ENCODE data around the gene FMN1.

The FMN1 gene

GRCh38 chr15:32807331-32807730, 387.2 kb downstream of the FMN1 start:
- Histone ChIP-seq H3K27ac (ENCODE audit: low read depth, low read length) (no peak overlapping the region), H3K9me3 (ENCODE audit: control insufficient read depth, insufficient read depth, low read depth, low read length) (peaks cover 5% of the 10 kb centered on the region; the same call in 1 of the 2 replicates), H3K9ac (ENCODE audit: low read length) (no peak overlapping the region), H3K4me1 (ENCODE audit: control insufficient read depth, insufficient read depth, low read length) (no peaks in the 10 kb centered on the region), H3K27me3 (ENCODE audit: control insufficient read depth, insufficient read depth, low read length) (no peaks in the 10 kb centered on the region), H3K36me3 (ENCODE audit: control insufficient read depth, insufficient read depth, low read length) (no peaks in the 10 kb centered on the region), H3K4me3 (ENCODE audit: low read depth, low read length) (no peak overlapping the region)

GRCh38 chr15:32803631-32804030, 390.9 kb downstream of the FMN1 start:
- Histone ChIP-seq H3K9me3 (ENCODE audit: control insufficient read depth, insufficient read depth, low read depth, low read length) (peaks cover 5% of the 10 kb centered on the region; the same call in 1 of the 2 replicates), H3K36me3 (ENCODE audit: control insufficient read depth, insufficient read depth, low read length) (no peaks in the 10 kb centered on the region)

DNA sequence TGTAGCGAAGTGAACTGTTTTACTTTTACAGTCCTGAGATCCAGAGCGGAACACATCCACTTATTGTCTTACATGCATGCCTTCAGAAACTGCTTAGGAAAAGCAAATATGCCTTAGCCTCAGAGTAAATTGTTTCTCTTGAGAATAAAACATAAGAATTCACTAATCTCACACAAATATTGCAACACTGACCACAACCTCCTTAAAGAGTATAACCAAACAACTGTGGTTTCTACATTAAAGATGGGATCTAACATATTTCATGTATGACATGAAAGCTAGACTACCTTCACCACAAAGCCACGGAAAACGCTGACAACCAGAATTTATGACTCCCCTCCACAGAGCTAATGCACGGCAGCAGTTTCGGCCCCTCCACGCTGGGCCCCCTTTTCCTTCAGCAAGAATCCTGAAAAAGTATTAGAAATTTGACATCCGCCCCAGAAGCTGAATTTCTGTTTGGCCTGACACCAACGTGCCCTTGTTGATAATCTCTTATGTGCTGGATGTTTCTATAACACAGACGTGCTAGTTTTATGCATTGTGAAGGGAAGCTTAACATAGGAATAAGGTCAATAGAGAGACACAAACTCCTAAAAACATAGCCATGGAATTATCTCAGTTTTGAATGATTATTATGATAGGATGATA, 392.1 kb downstream of the FMN1 start:
- Histone ChIP-seq H3K27ac (ENCODE audit: low read depth, low read length) (no peak overlapping the region), H3K4me3 (ENCODE audit: low read depth, low read length) (no peak overlapping the region), H3K4me1 (ENCODE audit: control insufficient read depth, insufficient read depth, low read length) (no peaks in the 10 kb centered on the region), H3K36me3 (ENCODE audit: control insufficient read depth, insufficient read depth, low read length) (no peaks in the 10 kb centered on the region), H3K9me3 (ENCODE audit: control insufficient read depth, insufficient read depth, low read depth, low read length) (peaks cover 5% of the 10 kb centered on the region; the same call in 1 of the 2 replicates), H3K9ac (ENCODE audit: low read length) (no peak overlapping the region), H3K27me3 (ENCODE audit: control insufficient read depth, insufficient read depth, low read length) (no peaks in the 10 kb centered on the region)

More at GRCh38 chr15:32803631-32804030, 390.9 kb downstream of the FMN1 start:
- Histone ChIP-seq H3K27ac (ENCODE audit: low read depth, low read length) (no peak overlapping the region), H3K9ac (ENCODE audit: low read length) (no peak overlapping the region), H3K4me3 (ENCODE audit: low read depth, low read length) (no peak overlapping the region), H3K4me1 (ENCODE audit: control insufficient read depth, insufficient read depth, low read length) (no peaks in the 10 kb centered on the region), H3K27me3 (ENCODE audit: control insufficient read depth, insufficient read depth, low read length) (no peaks in the 10 kb centered on the region)

DNA sequence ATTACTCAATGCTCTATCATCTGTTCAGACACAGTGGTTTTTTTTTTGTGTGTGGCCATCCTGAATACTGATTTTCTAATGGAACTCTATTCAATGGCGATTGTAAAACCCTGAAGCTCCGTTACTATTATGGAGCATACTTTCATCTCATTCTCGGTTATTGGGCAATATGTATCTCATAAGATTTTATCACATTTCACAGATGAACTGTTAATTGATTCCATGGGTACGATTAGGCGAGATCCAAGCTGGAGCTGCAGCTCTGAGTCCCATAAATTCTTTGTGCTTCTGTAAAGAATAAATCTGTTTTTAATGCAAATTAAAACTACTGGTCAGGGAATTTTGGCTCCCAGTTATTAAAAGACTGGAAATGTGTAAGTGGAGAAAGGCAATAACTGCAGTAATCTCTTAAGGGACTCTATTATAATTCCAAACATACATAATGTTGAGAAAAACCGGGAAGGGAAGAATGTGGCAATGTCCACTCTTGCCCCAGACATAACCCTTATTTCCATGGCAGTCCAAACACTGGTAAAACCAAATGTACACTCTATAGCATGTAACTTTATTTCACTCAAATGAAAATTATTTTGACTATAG, 394.5 kb downstream of the FMN1 start:
- Histone ChIP-seq H3K4me3 (ENCODE audit: low read depth, low read length) (no peak overlapping the region), H3K27me3 (ENCODE audit: control insufficient read depth, insufficient read depth, low read length) (no peaks in the 10 kb centered on the region), H3K27ac (ENCODE audit: low read depth, low read length) (no peak overlapping the region), H3K9me3 (ENCODE audit: control insufficient read depth, insufficient read depth, low read depth, low read length) (peaks cover 5% of the 10 kb centered on the region; the same call in 1 of the 2 replicates), H3K36me3 (ENCODE audit: control insufficient read depth, insufficient read depth, low read length) (no peaks in the 10 kb centered on the region), H3K9ac (ENCODE audit: low read length) (no peak overlapping the region), H3K4me1 (ENCODE audit: control insufficient read depth, insufficient read depth, low read length) (no peaks in the 10 kb centered on the region)

DNA sequence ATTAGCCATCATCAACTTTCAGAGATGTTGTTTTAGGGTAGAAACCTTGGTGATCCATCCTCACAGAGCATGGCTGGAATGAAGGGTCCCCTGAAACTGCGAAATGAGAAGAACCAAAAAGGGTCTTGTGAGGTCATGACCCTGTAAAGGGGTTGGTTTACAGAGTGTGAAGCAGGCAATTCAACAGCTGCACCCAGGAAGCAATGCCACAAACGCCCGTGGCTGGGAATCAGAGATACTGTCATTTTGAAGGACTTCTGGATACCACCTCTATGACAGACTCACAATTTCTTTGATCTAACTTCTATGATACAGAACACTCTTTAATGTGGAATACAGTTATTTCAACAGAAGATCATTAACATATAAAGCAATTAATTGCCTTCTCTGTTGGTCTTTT, 397.7 kb downstream of the FMN1 start:
- Histone ChIP-seq H3K36me3 (ENCODE audit: control insufficient read depth, insufficient read depth, low read length) (no peaks in the 10 kb centered on the region), H3K27ac (ENCODE audit: low read depth, low read length) (no peak overlapping the region), H3K4me3 (ENCODE audit: low read depth, low read length) (no peak overlapping the region), H3K4me1 (ENCODE audit: control insufficient read depth, insufficient read depth, low read length) (no peaks in the 10 kb centered on the region), H3K27me3 (ENCODE audit: control insufficient read depth, insufficient read depth, low read length) (no peaks in the 10 kb centered on the region), H3K9ac (ENCODE audit: low read length) (no peak overlapping the region), H3K9me3 (ENCODE audit: control insufficient read depth, insufficient read depth, low read depth, low read length) (no peaks in the 10 kb centered on the region)

GRCh38 chr15:32794973-32795372, 399.5 kb downstream of the FMN1 start:
- Histone ChIP-seq H3K9me3 (ENCODE audit: control insufficient read depth, insufficient read depth, low read depth, low read length) (no peaks in the 10 kb centered on the region), H3K9ac (ENCODE audit: low read length) (no peak overlapping the region), H3K4me1 (ENCODE audit: control insufficient read depth, insufficient read depth, low read length) (no peaks in the 10 kb centered on the region), H3K27ac (ENCODE audit: low read depth, low read length) (no peak overlapping the region), H3K4me3 (ENCODE audit: low read depth, low read length) (no peak overlapping the region), H3K27me3 (ENCODE audit: control insufficient read depth, insufficient read depth, low read length) (no peaks in the 10 kb centered on the region), H3K36me3 (ENCODE audit: control insufficient read depth, insufficient read depth, low read length) (no peaks in the 10 kb centered on the region)

DNA sequence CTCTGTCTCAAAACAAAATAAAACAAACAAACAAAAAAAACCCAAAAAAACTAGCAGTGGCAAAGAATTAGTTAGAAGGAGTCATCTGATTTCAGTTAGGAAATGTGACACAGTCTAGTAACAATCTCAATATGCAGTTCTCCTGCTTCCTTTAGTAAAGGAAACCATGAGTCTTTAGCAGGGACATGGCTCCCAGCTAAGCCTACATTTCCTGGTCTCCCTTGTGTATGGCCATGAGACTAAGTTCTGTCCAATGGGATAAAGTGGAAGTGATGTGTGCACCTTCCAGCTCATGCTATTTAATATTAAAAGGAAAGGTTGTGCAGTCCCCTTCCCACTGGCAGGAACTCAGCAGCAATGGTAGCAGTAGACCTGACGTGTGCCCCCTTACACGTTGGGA, 402.1 kb downstream of the FMN1 start:
- Histone ChIP-seq H3K9me3 (ENCODE audit: control insufficient read depth, insufficient read depth, low read depth, low read length) (no peaks in the 10 kb centered on the region), H3K4me1 (ENCODE audit: control insufficient read depth, insufficient read depth, low read length) (no peaks in the 10 kb centered on the region), H3K4me3 (ENCODE audit: low read depth, low read length) (no peak overlapping the region), H3K27me3 (ENCODE audit: control insufficient read depth, insufficient read depth, low read length) (no peaks in the 10 kb centered on the region), H3K36me3 (ENCODE audit: control insufficient read depth, insufficient read depth, low read length) (no peaks in the 10 kb centered on the region), H3K27ac (ENCODE audit: low read depth, low read length) (no peak overlapping the region), H3K9ac (ENCODE audit: low read length) (no peak overlapping the region)

DNA sequence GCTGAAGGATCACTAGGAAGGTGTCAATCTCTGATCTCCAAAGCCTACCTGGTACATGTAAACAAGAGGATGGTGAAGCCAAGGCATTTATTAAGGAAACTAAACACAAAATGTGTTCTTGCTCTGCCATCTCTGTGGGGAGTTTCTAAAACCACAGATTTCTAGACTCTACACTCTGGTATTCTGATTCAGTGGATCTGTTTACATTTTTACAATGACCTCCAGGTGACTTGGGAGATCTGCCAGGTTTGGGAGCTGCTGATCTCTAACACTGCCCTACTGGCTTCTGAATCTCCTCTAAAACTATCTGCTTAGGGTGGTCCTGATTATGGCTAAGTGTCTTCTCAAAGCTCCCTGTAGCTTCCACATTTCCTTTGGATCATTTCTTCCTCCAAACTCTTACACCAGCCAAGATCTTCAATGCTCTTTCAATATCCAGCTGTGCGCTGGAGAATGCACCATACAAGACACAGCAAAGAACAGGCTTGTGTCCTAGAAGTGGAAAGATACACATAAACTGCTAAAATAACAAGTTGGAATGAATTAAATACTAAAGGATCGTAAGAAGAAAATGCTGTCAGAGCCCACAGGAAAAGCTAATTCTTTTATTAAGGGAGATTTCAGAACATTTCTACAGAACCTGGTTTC, 404.0 kb downstream of the FMN1 start:
- Histone ChIP-seq H3K36me3 (ENCODE audit: control insufficient read depth, insufficient read depth, low read length) (no peaks in the 10 kb centered on the region), H3K27me3 (ENCODE audit: control insufficient read depth, insufficient read depth, low read length) (no peaks in the 10 kb centered on the region), H3K27ac (ENCODE audit: low read depth, low read length) (no peak overlapping the region), H3K9me3 (ENCODE audit: control insufficient read depth, insufficient read depth, low read depth, low read length) (no peaks in the 10 kb centered on the region), H3K4me1 (ENCODE audit: control insufficient read depth, insufficient read depth, low read length) (no peaks in the 10 kb centered on the region), H3K4me3 (ENCODE audit: low read depth, low read length) (no peak overlapping the region), H3K9ac (ENCODE audit: low read length) (no peak overlapping the region)

DNA sequence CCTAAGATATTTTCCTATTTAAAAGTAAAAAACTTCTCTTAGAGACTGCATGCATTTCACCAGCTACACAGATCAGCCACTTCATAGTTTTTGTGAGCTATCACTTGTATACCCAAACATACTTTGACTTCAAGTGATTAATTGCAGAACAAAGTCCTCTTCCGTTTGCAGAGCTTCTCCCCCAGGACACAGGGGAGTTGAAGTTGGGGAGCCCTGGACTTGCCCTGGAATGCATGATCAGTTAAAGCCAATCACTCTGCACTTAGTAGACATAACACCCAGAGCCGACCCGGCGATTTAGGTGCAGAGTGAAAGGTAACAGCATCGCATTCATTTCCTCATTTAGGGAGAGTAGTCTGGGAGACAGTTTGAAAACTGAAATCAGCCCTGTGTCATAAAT, 406.6 kb downstream of the FMN1 start:
- Histone ChIP-seq H3K27me3 (ENCODE audit: control insufficient read depth, insufficient read depth, low read length) (no peaks in the 10 kb centered on the region), H3K36me3 (ENCODE audit: control insufficient read depth, insufficient read depth, low read length) (no peaks in the 10 kb centered on the region), H3K4me3 (ENCODE audit: low read depth, low read length) (no peak overlapping the region), H3K4me1 (ENCODE audit: control insufficient read depth, insufficient read depth, low read length) (no peaks in the 10 kb centered on the region), H3K27ac (ENCODE audit: low read depth, low read length) (no peak overlapping the region), H3K9ac (ENCODE audit: low read length) (no peak overlapping the region), H3K9me3 (ENCODE audit: control insufficient read depth, insufficient read depth, low read depth, low read length) (no peaks in the 10 kb centered on the region)

- Histone ChIP-seq H3K9ac (ENCODE audit: low read length) (no peak overlapping the region), H3K27me3 (ENCODE audit: control insufficient read depth, insufficient read depth, low read length) (no peaks in the 10 kb centered on the region), H3K4me1 (ENCODE audit: control insufficient read depth, insufficient read depth, low read length) (peaks cover 2% of the 10 kb centered on the region; the same call in 1 of the 2 replicates), H3K27ac (ENCODE audit: low read depth, low read length) (no peak overlapping the region), H3K36me3 (ENCODE audit: control insufficient read depth, insufficient read depth, low read length) (no peaks in the 10 kb centered on the region), H3K4me3 (ENCODE audit: low read depth, low read length) (no peak overlapping the region), H3K9me3 (ENCODE audit: control insufficient read depth, insufficient read depth, low read depth, low read length) (no peaks in the 10 kb centered on the region)
Observed at GRCh38 chr15:32786906-32787305, 407.6 kb downstream of the FMN1 start.

DNA sequence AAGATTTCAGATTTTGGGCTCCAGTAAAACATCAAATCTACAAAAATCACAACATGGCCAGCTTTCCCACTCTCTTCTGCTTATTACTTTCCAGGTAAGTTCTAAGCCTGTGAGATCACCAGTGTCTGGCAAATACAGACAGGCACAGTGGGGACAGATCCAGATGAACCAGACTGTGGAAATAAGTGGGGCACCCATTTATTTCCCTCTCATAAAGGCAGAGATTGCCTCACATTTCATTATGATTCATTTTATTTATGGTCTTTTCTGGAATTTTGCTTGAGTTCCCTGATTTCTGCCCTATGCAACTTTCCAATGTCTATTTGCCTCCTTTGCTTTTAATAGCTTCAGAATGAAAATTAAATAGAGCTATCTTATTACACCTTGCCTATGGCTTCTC, 409.9 kb downstream of the FMN1 start:
- H3K9me3 ChIP-seq (ENCODE audit: control insufficient read depth, insufficient read depth, low read depth, low read length), result peaks cover 2% of the 10 kb centered on the region; the same call in 1 of the 2 replicates
- no peaks in the 10 kb centered on the region for H3K36me3 ChIP-seq (ENCODE audit: control insufficient read depth, insufficient read depth, low read length)
- H3K4me3 ChIP-seq (ENCODE audit: low read depth, low read length), result no peak overlapping the region
- no peaks in the 10 kb centered on the region for H3K27me3 ChIP-seq (ENCODE audit: control insufficient read depth, insufficient read depth, low read length)
- H3K9ac ChIP-seq (ENCODE audit: low read length), result no peak overlapping the region
- H3K27ac ChIP-seq (ENCODE audit: low read depth, low read length), result no peak overlapping the region
- peaks cover 5% of the 10 kb centered on the region; the same call in 1 of the 2 replicates for H3K4me1 ChIP-seq (ENCODE audit: control insufficient read depth, insufficient read depth, low read length)
